OCI-LY1 (cell line): ENCODE measurements around the gene HCRTR1.
A peak's percentile ranks its signal among the peaks of the same experiment; 100 is the strongest.

Experiments used
- H2AFZ ChIP-seq: fragments of 200-600 bp; sonication (generic), shearing (Covaris generic); 2 replicates; pipeline ENCODE4 v1.6.0; 2014; ENCODE audit warnings: antibody characterized with exemption, mild to moderate bottlenecking, low read length
- H3F3A ChIP-seq: fragments of 200-600 bp; sonication (generic), shearing (Covaris generic); 2 replicates; pipeline ENCODE4 v1.6.0; 2014; ENCODE audit warnings: mild to moderate bottlenecking, antibody characterized with exemption, low read length, moderate library complexity; ENCODE audit not compliant: insufficient read depth
- H3K27ac ChIP-seq: fragments of 200-600 bp; sonication (generic); 2 replicates; pipeline ENCODE4 v1.5.1; 2014; ENCODE audit warnings: low read length, mixed run types, mild to moderate bottlenecking, low read depth; ENCODE audit not compliant: poor library complexity, severe bottlenecking
- H3K27me3 ChIP-seq: fragments of 200-600 bp; sonication (generic); 2 replicates; pipeline ENCODE4 v1.6.0; 2014; ENCODE audit warnings: antibody characterized with exemption, mild to moderate bottlenecking, low read length, moderate library complexity; ENCODE audit not compliant: insufficient read depth
- H3K36me3 ChIP-seq: fragments of 200-600 bp; sonication (generic); 2 replicates; pipeline ENCODE4 v1.6.1; 2014; ENCODE audit warnings: mild to moderate bottlenecking, antibody characterized with exemption, low read length, moderate library complexity, mixed read lengths; ENCODE audit not compliant: insufficient read depth
- H3K4me1 ChIP-seq: fragments of 200-600 bp; sonication (generic); 2 replicates; pipeline ENCODE4 v1.5.1; 2014; ENCODE audit warnings: mild to moderate bottlenecking, low read length, moderate library complexity; ENCODE audit not compliant: insufficient read depth, severe bottlenecking
- H3K4me2 ChIP-seq: fragments of 200-600 bp; sonication (generic), shearing (Covaris generic); 2 replicates; pipeline ENCODE4 v1.6.1; 2014; ENCODE audit warnings: low read length
- H3K4me3 ChIP-seq: fragments of 200-600 bp; sonication (generic); 2 replicates; pipeline ENCODE4 v1.5.1; 2014; ENCODE audit warnings: low read length, low read depth, mild to moderate bottlenecking, mixed read lengths; ENCODE audit not compliant: poor library complexity, severe bottlenecking
- H3K79me2 ChIP-seq: fragments of 200-600 bp; shearing (Covaris generic); 2 replicates; pipeline ENCODE4 v1.6.1; 2016; ENCODE audit warnings: mixed run types, low read length, mixed read lengths; ENCODE audit not compliant: insufficient read depth
- H3K9ac ChIP-seq: fragments of 200-600 bp; sonication (generic), shearing (Covaris generic); 2 replicates; pipeline ENCODE4 v1.6.1; 2014; ENCODE audit warnings: mild to moderate bottlenecking, low read length, mixed read lengths
- H3K9me2 ChIP-seq: fragments of 200-600 bp; sonication (generic), shearing (Covaris generic); 2 replicates; pipeline ENCODE4 v1.6.1; 2014; ENCODE audit warnings: low read depth, mild to moderate bottlenecking, low read length, mixed read lengths
- H3K9me3 ChIP-seq: fragments of 200-600 bp; shearing (Covaris generic); 2 replicates; pipeline ENCODE4 v1.6.1; 2014; ENCODE audit warnings: low read length, mixed read lengths
- H4K20me1 ChIP-seq: fragments of 200-600 bp; sonication (generic), shearing (Covaris generic); 2 replicates; pipeline ENCODE4 v1.6.0; 2016; ENCODE audit warnings: mild to moderate bottlenecking, low read length; ENCODE audit not compliant: insufficient read depth
- EZH2 ChIP-seq: fragments of 200-600 bp; sonication (generic), shearing (Covaris generic); IDR thresholded peaks from 2 replicates; pipeline ENCODE4 v1.8.0; 2017; ENCODE audit warnings: borderline replicate concordance, mixed run types, mild to moderate bottlenecking, antibody characterized with exemption, low read length, moderate library complexity, mixed read lengths
- TF ChIP-seq, protein P1 (sequence below): fragments of 200-600 bp; sonication (generic), shearing (Covaris generic); IDR thresholded peaks from 2 replicates; pipeline ENCODE4 v1.5.1; 2017; ENCODE audit warnings: mild to moderate bottlenecking, antibody characterized with exemption, low read length, moderate library complexity, mixed read lengths

The HCRTR1 gene

DNA sequence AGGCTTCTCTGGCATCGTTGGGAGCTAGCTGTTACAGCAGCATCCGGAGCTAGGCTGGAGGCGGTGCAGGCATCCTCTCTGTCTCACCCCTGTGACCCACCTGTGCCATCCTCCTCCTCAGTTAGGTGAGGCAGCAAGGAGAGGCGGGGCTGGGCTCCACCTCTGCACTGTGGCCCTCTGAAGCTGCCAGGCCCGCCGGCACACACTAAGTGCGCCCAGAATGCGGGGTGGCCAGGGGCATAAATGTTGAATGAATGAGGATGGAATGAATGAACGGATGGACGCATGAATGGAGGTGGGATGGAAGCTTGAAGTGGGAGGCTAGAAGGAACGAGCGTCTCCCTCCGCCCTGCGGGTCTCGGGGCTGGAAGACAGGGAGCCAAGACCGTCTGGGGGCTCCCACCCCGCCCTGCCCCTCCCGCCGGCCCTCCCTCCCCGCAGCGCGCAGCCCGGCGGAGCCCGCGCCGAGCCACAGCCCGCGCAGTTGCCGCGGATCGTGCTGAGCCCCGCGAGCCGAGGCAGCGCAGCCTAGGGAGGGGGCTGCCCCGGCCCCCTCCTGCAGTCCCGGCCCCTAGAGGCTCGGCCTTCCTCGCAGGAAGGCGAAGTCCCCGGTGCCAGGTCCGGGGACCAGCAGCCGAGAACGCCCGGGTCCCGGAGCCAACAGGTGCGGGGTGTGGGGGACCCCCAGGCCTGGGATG lies at the start of gene HCRTR1:
TSS of gene HCRTR1 (plus strand) at position 472 of the 698 bp plus-strand sequence. CDS start 1,504 bp downstream, outside the sequence.
- H3F3A ChIP-seq = no peaks in the 10 kb centered on the region
- no peaks in the 10 kb centered on the region for H3K9me2 ChIP-seq
- H3K4me1 ChIP-seq = peaks cover 11% of the 10 kb centered on the region
- H3K27ac ChIP-seq = no peak within 1 kb of the TSS
- no peaks in the 10 kb centered on the region for H3K79me2 ChIP-seq
- TF ChIP-seq, protein P1, sequence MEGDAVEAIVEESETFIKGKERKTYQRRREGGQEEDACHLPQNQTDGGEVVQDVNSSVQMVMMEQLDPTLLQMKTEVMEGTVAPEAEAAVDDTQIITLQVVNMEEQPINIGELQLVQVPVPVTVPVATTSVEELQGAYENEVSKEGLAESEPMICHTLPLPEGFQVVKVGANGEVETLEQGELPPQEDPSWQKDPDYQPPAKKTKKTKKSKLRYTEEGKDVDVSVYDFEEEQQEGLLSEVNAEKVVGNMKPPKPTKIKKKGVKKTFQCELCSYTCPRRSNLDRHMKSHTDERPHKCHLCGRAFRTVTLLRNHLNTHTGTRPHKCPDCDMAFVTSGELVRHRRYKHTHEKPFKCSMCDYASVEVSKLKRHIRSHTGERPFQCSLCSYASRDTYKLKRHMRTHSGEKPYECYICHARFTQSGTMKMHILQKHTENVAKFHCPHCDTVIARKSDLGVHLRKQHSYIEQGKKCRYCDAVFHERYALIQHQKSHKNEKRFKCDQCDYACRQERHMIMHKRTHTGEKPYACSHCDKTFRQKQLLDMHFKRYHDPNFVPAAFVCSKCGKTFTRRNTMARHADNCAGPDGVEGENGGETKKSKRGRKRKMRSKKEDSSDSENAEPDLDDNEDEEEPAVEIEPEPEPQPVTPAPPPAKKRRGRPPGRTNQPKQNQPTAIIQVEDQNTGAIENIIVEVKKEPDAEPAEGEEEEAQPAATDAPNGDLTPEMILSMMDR = no peak
- TF ChIP-seq EZH2 = no peak
- H3K4me2 ChIP-seq = peak within 1 kb of the TSS; percentile 51
- H3K9me3 ChIP-seq = no peaks in the 10 kb centered on the region
- no peaks in the 10 kb centered on the region for H3K36me3 ChIP-seq
- H3K27me3 ChIP-seq = peaks cover 8% of the 10 kb centered on the region
- H2AFZ ChIP-seq = no peak within 1 kb of the TSS
- H4K20me1 ChIP-seq = no peaks in the 10 kb centered on the region
- peak within 1 kb of the TSS; percentile 36 for H3K4me3 ChIP-seq
- H3K9ac ChIP-seq = no peak within 1 kb of the TSS

DNA sequence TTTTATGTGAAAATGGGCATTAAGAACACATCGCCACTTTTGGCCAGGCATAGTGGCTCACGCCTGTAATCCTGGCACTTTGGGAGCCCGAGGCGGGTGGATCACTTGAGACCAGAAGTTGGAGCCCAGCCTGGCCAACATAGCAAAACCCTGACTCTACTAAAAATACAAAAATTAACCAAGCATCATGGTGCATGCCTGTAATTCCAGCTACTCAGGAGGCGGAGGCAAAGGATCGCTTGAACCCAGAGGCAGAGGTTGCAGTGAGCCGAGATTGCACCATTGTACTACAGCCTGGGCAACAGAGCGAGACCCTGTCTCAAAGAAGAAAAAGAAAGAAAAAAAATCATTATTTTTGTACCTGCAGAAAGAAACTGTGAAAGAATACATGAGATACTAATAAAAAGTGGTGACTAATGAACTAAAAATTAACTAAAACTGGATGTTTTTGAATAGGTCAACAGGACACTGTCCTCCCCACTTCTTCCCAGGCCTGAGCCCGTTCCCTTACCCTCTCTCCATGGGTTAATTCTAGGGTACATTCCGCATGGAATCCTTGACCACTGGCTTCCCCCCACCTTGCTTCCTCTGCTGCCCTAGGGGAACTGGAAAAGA lies 49.4 kb upstream of the HCRTR1 start:
- Histone ChIP-seq H3K27ac (no peak overlapping the region), H3K27me3 (peaks cover 10% of the 10 kb centered on the region; the same call in 1 of the 2 replicates), H4K20me1 (no peaks in the 10 kb centered on the region), H3K79me2 (no peaks in the 10 kb centered on the region), H3K9ac (no peak overlapping the region), H3K4me1 (no peaks in the 10 kb centered on the region), H3K4me2 (no peak overlapping the region), H3K9me2 (no peaks in the 10 kb centered on the region), H3K9me3 (no peaks in the 10 kb centered on the region), H3K4me3 (no peak overlapping the region), H3K36me3 (no peaks in the 10 kb centered on the region), H3F3A (no peaks in the 10 kb centered on the region), H2AFZ (no peak overlapping the region)
- TF ChIP-seq, protein P1 = no peak
- no peak for TF ChIP-seq EZH2

DNA sequence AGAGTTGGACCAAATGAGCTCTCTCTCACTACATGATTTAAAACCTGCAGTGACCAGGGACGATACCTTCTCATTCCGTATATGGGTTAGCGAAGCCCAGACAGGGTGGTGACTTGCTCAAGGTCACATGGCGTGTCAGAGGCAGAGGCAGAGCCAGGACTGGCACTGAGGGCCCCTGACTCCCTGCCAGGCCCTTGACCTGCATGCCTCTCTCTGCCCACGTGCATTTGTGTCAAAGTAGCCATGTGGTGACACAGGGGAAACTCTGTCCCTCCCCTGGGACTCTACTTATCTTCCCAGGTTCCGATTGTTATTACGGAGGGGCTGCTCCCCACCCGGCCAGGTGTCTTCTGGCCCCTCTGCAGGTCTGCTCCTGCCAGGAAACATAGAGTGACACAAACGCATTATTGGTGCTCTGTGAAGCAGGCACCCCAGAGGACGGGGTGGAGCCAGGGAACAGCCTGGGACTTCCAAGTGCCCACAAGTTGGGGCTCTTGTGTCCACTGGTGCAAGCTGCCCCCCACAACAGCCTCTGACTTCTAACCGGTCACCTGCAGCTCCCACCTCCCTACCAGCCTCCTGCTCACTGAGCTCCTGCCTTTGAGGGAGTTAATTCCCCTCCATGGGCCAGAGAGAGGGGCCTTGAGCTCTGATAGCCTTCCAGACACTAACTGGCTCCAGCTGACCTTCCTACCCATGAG lies 48.4 kb upstream of the HCRTR1 start:
- no peak overlapping the region for H2AFZ ChIP-seq
- no peaks in the 10 kb centered on the region for H3K36me3 ChIP-seq
- H3K27ac ChIP-seq = no peak overlapping the region
- H3F3A ChIP-seq = no peaks in the 10 kb centered on the region
- no peaks in the 10 kb centered on the region for H3K4me1 ChIP-seq
- TF ChIP-seq, protein P1 = no peak
- no peak for TF ChIP-seq EZH2
- no peaks in the 10 kb centered on the region for H4K20me1 ChIP-seq
- no peak overlapping the region for H3K4me3 ChIP-seq
- H3K27me3 ChIP-seq = peaks cover 10% of the 10 kb centered on the region; the same call in 1 of the 2 replicates
- H3K9ac ChIP-seq = no peak overlapping the region
- no peak overlapping the region for H3K4me2 ChIP-seq
- no peaks in the 10 kb centered on the region for H3K9me3 ChIP-seq
- H3K79me2 ChIP-seq = no peaks in the 10 kb centered on the region
- H3K9me2 ChIP-seq = no peaks in the 10 kb centered on the region
